Left ventricle myocardium inferior (tissue), 1 donor: ENCODE results near the gene DEF6. TPM values are rescaled to one million over a fixed set of nuclear protein-coding genes. Genes with fewer than 3 reads are reported as not detected.

Source experiments
- DNase-seq: peaks from one replicate; pipeline ENCODE4 v3.0.0-alpha.2; 2020
- H3K27ac ChIP-seq: fragments of 200-600 bp; replicated peaks from 2 replicates; pipeline ENCODE4 v1.8.0; 2021
- H3K27me3 ChIP-seq: fragments of 200-600 bp; 2 replicates; pipeline ENCODE4 v1.8.0; 2021; ENCODE audit warnings: low read depth
- H3K36me3 ChIP-seq: fragments of 200-600 bp; 2 replicates; pipeline ENCODE4 v1.8.0; 2021
- H3K4me1 ChIP-seq: fragments of 200-600 bp; 2 replicates; pipeline ENCODE4 v1.8.0; 2021
- H3K4me3 ChIP-seq: fragments of 200-600 bp; 2 replicates; pipeline ENCODE4 v1.8.0; 2021; ENCODE audit warnings: mild to moderate bottlenecking, moderate library complexity
- H3K9me3 ChIP-seq: fragments of 200-600 bp; replicated peaks from 2 replicates; pipeline ENCODE4 v1.8.0; 2021
- CTCF ChIP-seq: fragments of 200-600 bp; IDR thresholded peaks from 2 replicates; pipeline ENCODE4 v1.8.0; 2021; ENCODE audit warnings: antibody characterized with exemption, mild to moderate bottlenecking, borderline replicate concordance
- intact Hi-C: fragments of 100-400 bp; cut with micrococcal nuclease; formaldehyde crosslinking; loops from one replicate; pipeline ENCODE4 v1.11.0; 2022
- total RNA-seq: library from RNA; stranded (reverse); fragmentation: NEBNext Ultra II Directional; extraction: Animal tissue kit (Norgen Biotek cat#: 25700); gene quantifications from one replicate; pipeline ENCODE4 v1.2.1, GENCODE V29; 2021
- donor health status: DM: no; HTN: yes; CAD: no; lungs with severe emphysema.

Gene DEF6
- total RNA-seq, 1 donor from 2014 or later: 1.0 TPM

GRCh38 chr6:35311390-35312075, 13.9 kb downstream of the DEF6 start:
- no peak for DNase-seq
- no peaks in the 10 kb centered on the region for H3K9me3 ChIP-seq
- no peaks in the 10 kb centered on the region for H3K36me3 ChIP-seq
- intact Hi-C loops: no loop called here
- H3K27me3 ChIP-seq: no peaks in the 10 kb centered on the region
- no peak overlapping the region for H3K4me3 ChIP-seq
- TF ChIP-seq CTCF: no peak
- H3K27ac ChIP-seq: no peak overlapping the region
- no peaks in the 10 kb centered on the region for H3K4me1 ChIP-seq

- Histone ChIP-seq H3K27ac (no peak overlapping the region), H3K27me3 (no peaks in the 10 kb centered on the region), H3K4me1 (no peaks in the 10 kb centered on the region), H3K4me3 (no peak overlapping the region), H3K36me3 (no peaks in the 10 kb centered on the region), H3K9me3 (no peaks in the 10 kb centered on the region)
- intact Hi-C loops: no loop called here
- no peak for DNase-seq
- no peak for TF ChIP-seq CTCF
Measured at GRCh38 chr6:35312076-35312800, 14.6 kb downstream of the DEF6 start.

GRCh38 chr6:35312807-35313206, 15.2 kb downstream of the DEF6 start:
- peaks cover 5% of the 10 kb centered on the region for H3K4me1 ChIP-seq
- intact Hi-C loops: no loop called here
- TF ChIP-seq CTCF: no peak
- no peak for DNase-seq
- H3K36me3 ChIP-seq: no peaks in the 10 kb centered on the region
- H3K4me3 ChIP-seq: no peak overlapping the region
- H3K27ac ChIP-seq: no peak overlapping the region
- H3K27me3 ChIP-seq: no peaks in the 10 kb centered on the region
- no peaks in the 10 kb centered on the region for H3K9me3 ChIP-seq

- H3K27me3 ChIP-seq: no peaks in the 10 kb centered on the region
- no peaks in the 10 kb centered on the region for H3K9me3 ChIP-seq
- no peak for TF ChIP-seq CTCF
- no peaks in the 10 kb centered on the region for H3K36me3 ChIP-seq
- H3K4me3 ChIP-seq: peak overlapping the region; percentile 78
- H3K4me1 ChIP-seq: peaks cover 20% of the 10 kb centered on the region
- DNase-seq: no peak
- peak overlapping the region; percentile 63 for H3K27ac ChIP-seq
- intact Hi-C loops: no loop called here
Measured at GRCh38 chr6:35317483-35318195, 20.0 kb downstream of the DEF6 start.

DNA sequence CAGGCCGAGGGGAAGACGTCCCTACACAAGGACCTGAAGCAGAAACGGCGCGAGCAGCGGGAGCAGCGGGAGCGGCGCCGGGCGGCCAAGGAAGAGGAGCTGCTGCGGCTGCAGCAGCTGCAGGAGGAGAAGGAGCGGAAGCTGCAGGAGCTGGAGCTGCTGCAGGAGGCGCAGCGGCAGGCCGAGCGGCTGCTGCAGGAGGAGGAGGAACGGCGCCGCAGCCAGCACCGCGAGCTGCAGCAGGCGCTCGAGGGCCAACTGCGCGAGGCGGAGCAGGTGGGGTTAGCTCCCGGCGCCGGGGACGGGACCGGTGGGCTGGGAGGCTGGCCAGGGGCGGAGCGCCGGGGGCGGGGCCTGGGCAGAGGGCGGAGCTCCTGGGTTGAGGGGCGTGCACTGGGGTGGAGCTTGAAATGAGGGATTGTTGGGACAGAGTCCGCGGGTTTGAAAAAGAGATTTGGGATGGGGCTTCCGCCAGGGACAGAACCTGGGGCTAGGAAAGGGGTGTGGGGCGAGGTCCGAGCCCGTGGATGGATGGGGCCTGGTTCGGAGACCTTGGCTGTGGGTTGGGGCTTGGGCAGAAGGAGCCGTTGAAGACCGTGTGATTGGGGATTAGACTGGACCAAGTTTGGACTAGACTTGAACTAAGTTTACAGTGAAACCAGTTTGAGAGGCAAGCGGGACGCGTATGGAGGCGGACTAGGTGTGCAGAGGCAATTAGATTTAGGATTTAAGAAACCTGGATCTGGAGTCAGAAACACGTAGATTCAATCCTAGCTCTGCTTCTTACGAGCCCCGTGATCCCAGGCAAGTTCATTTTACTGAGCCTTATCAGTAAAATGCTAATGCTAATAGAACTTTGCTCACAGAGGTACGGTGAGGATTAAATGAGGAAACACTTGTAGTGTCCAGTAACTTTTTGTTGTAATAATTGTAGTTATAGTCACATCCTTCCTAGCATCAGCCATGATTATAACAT, 20.9 kb downstream of the DEF6 start:
- intact Hi-C loops: no loop called here
- Histone ChIP-seq H3K4me3 (peak overlapping the region; percentile 78), H3K27ac (peak overlapping the region; percentile 63), H3K27me3 (no peaks in the 10 kb centered on the region), H3K9me3 (no peaks in the 10 kb centered on the region), H3K36me3 (no peaks in the 10 kb centered on the region), H3K4me1 (peaks cover 20% of the 10 kb centered on the region)
- peak; percentile 83 for DNase-seq
- peak; percentile 12 for TF ChIP-seq CTCF
